Vagina (tissue), 2 donors: ENCODE data around the gene ENTREP3. TPM values are rescaled to one million over a fixed set of nuclear protein-coding genes. Genes with fewer than 3 reads are reported as not detected.
A peak's percentile ranks its signal among the peaks of the same experiment; 100 is the strongest.

Experiments used
- DNase-seq, 2 donors: peaks; one replicate each; pipeline ENCODE4 v3.0.0-alpha.2; 2017; ENCODE audit errors: extremely low spot score in 2 of 2
- H3K27ac ChIP-seq: fragments of 200-600 bp; sonication (generic); one replicate; pipeline ENCODE4 v1.5.1; 2019
- H3K27me3 ChIP-seq: fragments of 200-600 bp; sonication (generic); one replicate; pipeline ENCODE4 v1.5.1; 2019
- H3K36me3 ChIP-seq, 2 donors: fragments of 200-600 bp; sonication (generic); one replicate each; pipeline ENCODE4 v1.5.1; 2017 to 2019
- H3K4me1 ChIP-seq: fragments of 200-600 bp; sonication (generic); one replicate; pipeline ENCODE4 v1.5.1; 2019
- H3K4me3 ChIP-seq, 2 donors: fragments of 200-600 bp; sonication (generic); 1 replicate in 1 of 2; 2 replicates in 1 of 2; pipeline ENCODE4 v1.5.1; 2016 to 2019
- H3K9me3 ChIP-seq: fragments of 200-600 bp; sonication (generic); one replicate; pipeline ENCODE4 v1.5.1; 2019
- CTCF ChIP-seq, 3 experiments: fragments of 450-650 bp in 2 of 3; fragments of 200-600 bp in 1 of 3; sonication (generic) in 1 of 3; IDR thresholded peaks; one replicate each; pipeline ENCODE4 v1.5.1; 2017 to 2019; ENCODE audit warnings: antibody characterized with exemption in 3 of 3, mild to moderate bottlenecking in 2 of 3, moderate library complexity in 2 of 3
- POLR2A ChIP-seq, 2 donors: fragments of 450-650 bp; IDR thresholded peaks; one replicate each; pipeline ENCODE4 v1.6.1; 2017; ENCODE audit warnings: antibody characterized with exemption in 2 of 2, mild to moderate bottlenecking in 2 of 2, moderate library complexity in 2 of 2
- POLR2AphosphoS5 ChIP-seq, 2 donors: sonication (generic); formaldehyde crosslinking; IDR thresholded peaks; one replicate each; pipeline ENCODE4 v1.9.0; 2017; ENCODE audit warnings: antibody characterized with exemption in 2 of 2, mild to moderate bottlenecking in 2 of 2, low read depth in 1 of 2; ENCODE audit not compliant: insufficient read depth in 1 of 2
- intact Hi-C: fragments of 100-400 bp; cut with DNase I; formaldehyde crosslinking; loops from one replicate; pipeline ENCODE4 v1.15.1; 2023
- total RNA-seq: library from RNA; depleted of rRNA; stranded (reverse); fragments of >200 nt; gene quantifications from one replicate; pipeline ENCODE4 v1.2.3, GENCODE V29; 2016

The ENTREP3 gene
- total RNA-seq, 1 donor from 2014 or later, result 21.1 TPM

GRCh38 chr1:155300024-155300423 lies 44.7 kb upstream of the ENTREP3 start:
- no peaks in the 10 kb centered on the region for H3K36me3 ChIP-seq
- H3K9me3 ChIP-seq, result no peaks in the 10 kb centered on the region
- intact Hi-C loops, result no loop called here
- no peak for DNase-seq
- no peak for TF ChIP-seq POLR2A (IDR thresholded peaks at IDR 0.05)
- TF ChIP-seq CTCF (IDR thresholded peaks at IDR 0.05), result no peak
- no peak for TF ChIP-seq POLR2AphosphoS5 (IDR thresholded peaks at IDR 0.05; ENCODE audit: insufficient read depth in 1 of 2, low read depth in 1 of 2)
- no peak overlapping the region for H3K27ac ChIP-seq
- no peak overlapping the region for H3K4me3 ChIP-seq
- H3K4me1 ChIP-seq, result peaks cover 10% of the 10 kb centered on the region
- H3K27me3 ChIP-seq, result no peaks in the 10 kb centered on the region

- Histone ChIP-seq H3K27ac (no peak overlapping the region), H3K4me1 (peaks cover 15% of the 10 kb centered on the region), H3K9me3 (no peaks in the 10 kb centered on the region), H3K36me3 (no peaks in the 10 kb centered on the region), H3K4me3 (no peak overlapping the region), H3K27me3 (no peaks in the 10 kb centered on the region)
- DNase-seq, result no peak
- intact Hi-C loops, result no loop called here
- TF ChIP-seq POLR2AphosphoS5 (IDR thresholded peaks at IDR 0.05; ENCODE audit: insufficient read depth in 1 of 2, low read depth in 1 of 2), result no peak
- no peak for TF ChIP-seq POLR2A (IDR thresholded peaks at IDR 0.05)
- TF ChIP-seq CTCF (IDR thresholded peaks at IDR 0.05), result no peak
These were observed 42.1 kb upstream of the ENTREP3 start for GRCh38 chr1:155297384-155297783.

DNA sequence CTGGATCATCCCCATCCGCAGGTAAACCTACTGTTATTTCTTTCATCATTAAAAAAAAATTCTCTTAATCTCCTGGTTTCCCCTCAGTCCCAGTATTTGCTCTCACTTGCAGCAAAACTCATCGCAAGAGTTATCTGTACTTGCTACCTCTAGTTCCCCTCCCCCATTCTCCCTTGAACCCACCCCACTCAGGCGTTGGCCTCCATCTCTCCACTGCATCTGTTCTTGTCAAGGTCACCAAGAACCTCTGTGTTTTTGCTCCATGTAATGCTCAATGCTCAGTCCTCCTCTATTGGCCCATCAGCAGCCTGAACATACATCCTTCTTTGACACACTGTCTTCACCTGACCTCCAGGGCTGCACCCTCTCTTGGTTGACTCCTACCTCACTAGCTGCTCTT lies 41.4 kb upstream of the ENTREP3 start:
- H3K9me3 ChIP-seq, result no peaks in the 10 kb centered on the region
- intact Hi-C loops, result no loop called here
- no peak overlapping the region for H3K27ac ChIP-seq
- no peaks in the 10 kb centered on the region for H3K36me3 ChIP-seq
- H3K4me1 ChIP-seq, result peaks cover 15% of the 10 kb centered on the region
- no peak overlapping the region for H3K4me3 ChIP-seq
- DNase-seq, result no peak
- H3K27me3 ChIP-seq, result no peaks in the 10 kb centered on the region
- no peak for TF ChIP-seq CTCF (IDR thresholded peaks at IDR 0.05)
- TF ChIP-seq POLR2AphosphoS5 (IDR thresholded peaks at IDR 0.05; ENCODE audit: insufficient read depth in 1 of 2, low read depth in 1 of 2), result no peak
- no peak for TF ChIP-seq POLR2A (IDR thresholded peaks at IDR 0.05)

- TF ChIP-seq POLR2AphosphoS5 (IDR thresholded peaks at IDR 0.05; ENCODE audit: insufficient read depth in 1 of 2, low read depth in 1 of 2) (no peak), POLR2A (IDR thresholded peaks at IDR 0.05) (no peak), CTCF (IDR thresholded peaks at IDR 0.05) (no peak)
- no peak for DNase-seq
- Histone ChIP-seq H3K27ac (no peak overlapping the region), H3K27me3 (no peaks in the 10 kb centered on the region), H3K4me1 (peaks cover 15% of the 10 kb centered on the region), H3K4me3 (no peak overlapping the region), H3K36me3 (no peaks in the 10 kb centered on the region), H3K9me3 (no peaks in the 10 kb centered on the region)
- intact Hi-C loops, result no loop called here
These were observed 40.6 kb upstream of the ENTREP3 start for GRCh38 chr1:155295942-155296267.

DNA sequence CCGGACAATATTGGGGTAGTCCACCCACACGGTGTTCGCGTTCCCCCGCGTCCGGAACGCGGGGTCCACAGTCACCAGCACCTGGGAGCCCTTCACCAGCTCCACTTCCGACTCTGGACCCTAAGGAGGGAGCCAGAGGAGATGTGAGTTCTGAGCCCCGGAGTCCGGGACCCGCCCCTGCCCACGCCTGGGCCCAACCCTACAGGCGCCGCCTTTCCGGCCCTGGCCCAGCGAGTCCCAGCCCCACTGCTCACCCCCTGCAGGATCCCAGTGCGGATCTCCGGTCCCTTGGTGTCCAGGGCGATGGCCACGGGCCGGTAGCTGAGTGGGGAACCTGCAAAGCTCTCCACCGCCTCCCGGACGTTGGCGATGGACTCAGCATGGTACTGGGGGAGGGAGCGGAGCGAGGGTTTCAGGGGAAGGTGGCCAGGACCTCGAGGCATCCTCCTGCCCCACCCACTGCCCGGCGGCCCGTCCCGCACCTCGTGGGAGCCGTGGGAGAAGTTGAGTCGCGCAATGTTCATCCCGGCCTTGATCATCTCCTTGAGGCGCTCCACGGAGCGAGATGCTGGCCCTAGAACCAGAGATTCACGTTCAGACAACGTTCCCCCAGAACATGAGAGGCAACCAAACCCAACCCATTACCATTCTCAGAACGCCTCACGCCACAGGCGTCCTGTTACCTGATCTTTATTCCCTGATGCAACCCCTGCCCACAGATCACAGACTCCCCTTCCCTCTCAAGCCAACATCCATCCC lies 40.1 kb upstream of the ENTREP3 start:
- Histone ChIP-seq H3K36me3 (no peaks in the 10 kb centered on the region), H3K4me1 (peaks cover 15% of the 10 kb centered on the region), H3K4me3 (peak overlapping the region in 1 of 2 donors; percentile 25), H3K9me3 (no peaks in the 10 kb centered on the region), H3K27me3 (no peaks in the 10 kb centered on the region), H3K27ac (no peak overlapping the region)
- TF ChIP-seq POLR2AphosphoS5 (IDR thresholded peaks at IDR 0.05; ENCODE audit: insufficient read depth in 1 of 2, low read depth in 1 of 2) (no peak), CTCF (IDR thresholded peaks at IDR 0.05) (no peak), POLR2A (IDR thresholded peaks at IDR 0.05) (no peak)
- intact Hi-C loops, result no loop called here
- DNase-seq, result no peak
